Caco-2 (cell line): Measurements from ENCODE around the gene RIPPLY3. TPM values are rescaled to one million over a fixed set of nuclear protein-coding genes. Genes with fewer than 3 reads are reported as not detected.
"Not testable (repeated sequence)": the region's sequence is repeated elsewhere in the genome, so short reads cannot be mapped to it uniquely, and the experiment has no call there.

Source experiments
- BruUV-seq: library from RNA; stranded (reverse); fragments of 400-500 nt; replicated peaks from 2 replicates; lab custom pipeline; 2021; lab: Mats Ljungman, UMichigan
- CTCF ChIA-PET: fragments of 300-600 bp; sonication (Branson Sonifier 250); formaldehyde crosslinking; loops from one replicate; lab custom pipeline; 2022; ENCODE audit warnings: antibody characterized with exemption; lab: Charles Lee
- POLR2A ChIA-PET: fragments of 300-600 bp; sonication (Branson Sonifier 250); formaldehyde crosslinking; loops from one replicate; lab custom pipeline; 2022; ENCODE audit warnings: antibody characterized with exemption; lab: Charles Lee
- DNase-seq, 2 experiments: peaks; one replicate each; pipeline versions ENCODE4 v3.0.0 to v3.0.0-alpha.2; 2020 to 2022
- H3K27me3 ChIP-seq: replicated peaks from 2 replicates; pipeline ENCODE4 v1.6.0; 2011; ENCODE audit warnings: low read length; ENCODE audit not compliant: control insufficient read depth, insufficient read depth
- H3K36me3 ChIP-seq: 2 replicates; pipeline ENCODE4 v1.5.1; 2011; ENCODE audit warnings: low read length; ENCODE audit not compliant: control insufficient read depth, insufficient read depth
- H3K4me1 ChIP-seq: fragments of 250-450 bp; sonication (Bioruptor Pico); 2 replicates; pipeline ENCODE4 v1.5.1; 2020; ENCODE audit warnings: mild to moderate bottlenecking
- H3K4me3 ChIP-seq: 2 replicates; pipeline ENCODE4 v1.5.1; 2011; ENCODE audit warnings: low read depth, mild to moderate bottlenecking, control low read depth, low read length
- H3K9me3 ChIP-seq: fragments of 250-450 bp; sonication (Bioruptor Pico); 2 replicates; pipeline ENCODE4 v1.5.1; 2020; ENCODE audit warnings: mild to moderate bottlenecking, moderate library complexity
- H3K27ac Mint-ChIP-seq: one replicate; pipeline ENCODE4 v1.8.0; 2022; ENCODE audit warnings: mixed read lengths; ENCODE audit not compliant: unreplicated experiment
- H3K27me3 Mint-ChIP-seq: one replicate; pipeline ENCODE4 v1.8.0; 2022; ENCODE audit warnings: mixed read lengths; ENCODE audit not compliant: insufficient read depth, unreplicated experiment
- H3K36me3 Mint-ChIP-seq: one replicate; pipeline ENCODE4 v1.8.0; 2022; ENCODE audit warnings: mild to moderate bottlenecking, mixed read lengths; ENCODE audit not compliant: insufficient read depth, unreplicated experiment
- H3K4me1 Mint-ChIP-seq: one replicate; pipeline ENCODE4 v1.8.0; 2022; ENCODE audit warnings: low read depth, mixed read lengths; ENCODE audit not compliant: unreplicated experiment
- H3K4me3 Mint-ChIP-seq: one replicate; pipeline ENCODE4 v1.8.0; 2022; ENCODE audit warnings: mild to moderate bottlenecking, moderate library complexity, mixed read lengths; ENCODE audit not compliant: unreplicated experiment
- H3K9me3 Mint-ChIP-seq: one replicate; pipeline ENCODE4 v1.8.0; 2022; ENCODE audit warnings: mixed read lengths; ENCODE audit not compliant: unreplicated experiment
- CTCF ChIP-seq, 2 experiments: fragments of 200-600 bp in 1 of 2; IDR thresholded peaks; 1 replicate in 1 of 2; 2 replicates in 1 of 2; pipeline versions ENCODE4 v1.5.1 to v1.8.0; 2011 to 2022; ENCODE audit warnings: antibody characterized with exemption in 1 of 2, control low read depth in 1 of 2, inconsistent platforms in 1 of 2, low read depth in 1 of 2, low read length in 1 of 2, mild to moderate bottlenecking in 1 of 2, moderate library complexity in 1 of 2; ENCODE audit not compliant: insufficient read depth in 1 of 2, severe bottlenecking in 1 of 2, unreplicated experiment in 1 of 2
- intact Hi-C: fragments of 100-400 bp; cut with micrococcal nuclease; formaldehyde crosslinking; loops from one replicate; pipeline ENCODE4 v1.10.0; 2022; ENCODE audit not compliant: unreplicated experiment
- total RNA-seq: library from RNA; stranded (reverse); gene quantifications from 2 replicates; pipeline ENCODE4 v1.2.3, GENCODE V29; 2022

RIPPLY3 gene
- total RNA-seq, 1 experiment from 2014 or later = 0.91 TPM

GRCh38 chr21:37000381-37000780 is 6.1 kb upstream of the RIPPLY3 start:
- Histone ChIP-seq H3K4me1 (no peaks in the 10 kb centered on the region), H3K27me3 (no peaks in the 10 kb centered on the region), H3K9me3 (no peaks in the 10 kb centered on the region), H3K4me3 (no peak overlapping the region), H3K36me3 (no peaks in the 10 kb centered on the region)
- intact Hi-C loops = no loop called here
- no peak for DNase-seq
- BruUV-seq = no TSS peak
- H3K4me3 Mint-ChIP-seq = no peak overlapping the region
- H3K27me3 Mint-ChIP-seq = no peaks in the 10 kb centered on the region
- H3K4me1 Mint-ChIP-seq = no peaks in the 10 kb centered on the region
- ChIA-PET CTCF (no interaction called here), POLR2A (no interaction called here)
- peak in 1 of 2 experiments; percentile 20 for TF ChIP-seq CTCF (IDR thresholded peaks at IDR 0.05; ENCODE audit: insufficient read depth in 1 of 2, low read depth in 1 of 2, low read length in 1 of 2, severe bottlenecking in 1 of 2, unreplicated experiment in 1 of 2)
- H3K9me3 Mint-ChIP-seq = no peaks in the 10 kb centered on the region
- no peaks in the 10 kb centered on the region for H3K36me3 Mint-ChIP-seq
- H3K27ac Mint-ChIP-seq = no peak overlapping the region

- H3K36me3 Mint-ChIP-seq = no peaks in the 10 kb centered on the region
- Histone ChIP-seq H3K27me3 (no peaks in the 10 kb centered on the region), H3K4me3 (no peak overlapping the region), H3K4me1 (no peaks in the 10 kb centered on the region), H3K36me3 (no peaks in the 10 kb centered on the region), H3K9me3 (no peaks in the 10 kb centered on the region)
- no TSS peak for BruUV-seq
- intact Hi-C loops = no loop called here
- no peaks in the 10 kb centered on the region for H3K4me1 Mint-ChIP-seq
- H3K27me3 Mint-ChIP-seq = no peaks in the 10 kb centered on the region
- H3K4me3 Mint-ChIP-seq = no peak overlapping the region
- POLR2A ChIA-PET = no interaction called here
- TF ChIP-seq CTCF (IDR thresholded peaks at IDR 0.05; ENCODE audit: insufficient read depth in 1 of 2, low read depth in 1 of 2, low read length in 1 of 2, severe bottlenecking in 1 of 2, unreplicated experiment in 1 of 2) = no peak
- DNase-seq = no peak
- CTCF ChIA-PET = no interaction called here
- no peaks in the 10 kb centered on the region for H3K9me3 Mint-ChIP-seq
- H3K27ac Mint-ChIP-seq = no peak overlapping the region
These were observed 5.1 kb upstream of the RIPPLY3 start for GRCh38 chr21:37001441-37001840.

- H3K4me3 ChIP-seq, H3K27ac Mint-ChIP-seq, CTCF ChIA-PET, H3K36me3 ChIP-seq, BruUV-seq, H3K4me1 ChIP-seq, H3K27me3 Mint-ChIP-seq, H3K36me3 Mint-ChIP-seq, H3K4me1 Mint-ChIP-seq, H3K9me3 ChIP-seq, DNase-seq, H3K27me3 ChIP-seq, H3K4me3 Mint-ChIP-seq, POLR2A ChIA-PET, intact Hi-C loops, H3K9me3 Mint-ChIP-seq: not testable (repeated sequence)
These were observed 3.7 kb upstream of the RIPPLY3 start for GRCh38 chr21:37002851-37003250.

GRCh38 chr21:37003917-37004316 is 2.6 kb upstream of the RIPPLY3 start:
- H3K4me1 ChIP-seq, H3K36me3 ChIP-seq, H3K4me1 Mint-ChIP-seq, BruUV-seq, H3K4me3 Mint-ChIP-seq, intact Hi-C loops, DNase-seq, H3K9me3 ChIP-seq, CTCF ChIA-PET, H3K4me3 ChIP-seq, H3K9me3 Mint-ChIP-seq, H3K27me3 Mint-ChIP-seq, H3K36me3 Mint-ChIP-seq, H3K27ac Mint-ChIP-seq, POLR2A ChIA-PET, H3K27me3 ChIP-seq: not testable (repeated sequence)
